ENCODE data around the gene PRSS2. TPM values are rescaled to one million over a fixed set of nuclear protein-coding genes. Genes with fewer than 3 reads are reported as not detected.

PRSS2 gene
- total and polyA plus RNA-seq, 2 donors (not counting 1 experiment from before 2014, with no cell fraction given): not detected

DNA sequence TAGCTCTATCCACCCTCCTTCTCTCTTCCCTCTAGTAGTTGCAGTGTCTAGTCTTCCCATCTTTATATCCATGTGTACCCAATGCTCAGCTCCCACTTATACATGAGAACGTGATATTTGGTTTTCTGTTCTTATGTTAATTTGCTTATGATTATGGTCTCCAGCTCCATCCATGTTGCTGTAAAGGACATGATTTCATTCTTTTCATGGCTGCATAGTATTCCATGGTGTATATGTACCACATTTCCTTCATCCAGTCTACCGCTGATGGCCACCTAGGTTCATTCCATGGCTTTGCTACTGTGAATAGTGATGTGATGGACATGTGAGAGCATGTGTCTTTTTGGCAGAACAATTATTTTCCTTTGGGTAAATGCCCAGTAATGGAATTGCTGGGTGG lies 6.5 kb downstream of the PRSS2 start:
- H3K4me2 ChIP-seq (replicated peaks; ENCODE audit: low read depth, low read length, poor library complexity, severe bottlenecking): no peak overlapping the region
- Mint-ChIP-seq H3K27ac (no peak overlapping the region), H3K4me1 (peaks cover 5% of the 10 kb centered on the region), H3K27me3 (peaks cover 3% of the 10 kb centered on the region), H3K9me3 (ENCODE audit: insufficient read depth) (no peaks in the 10 kb centered on the region), H3K4me3 (no peak overlapping the region)
- H3K9ac ChIP-seq (ENCODE audit: low read length): no peak overlapping the region
- H3K27ac ChIP-seq (ENCODE audit: low read length in 2 of 2): no peak overlapping the region
- H3K36me3 ChIP-seq (replicated peaks in 1 of 2; ENCODE audit: control extremely low read depth in 1 of 2, control insufficient read depth in 1 of 2, extremely low read depth in 1 of 2, insufficient read depth in 2 of 2, low read length in 1 of 2): no peaks in the 10 kb centered on the region
- intact Hi-C loops (cut with micrococcal nuclease): no loop called here
- WGBS (ENCODE audit: insufficient coverage): no CpG with 5 or more reads among the region's 2 CpGs
- H2AFZ ChIP-seq (ENCODE audit: insufficient read depth, low read depth, low read length, poor library complexity, severe bottlenecking): no peak overlapping the region
- H3K4me3 ChIP-seq (ENCODE audit: control extremely low read depth in 1 of 5, extremely low read depth in 1 of 5, insufficient read depth in 1 of 5, low read depth in 2 of 5, low read length in 4 of 5): no peak overlapping the region
- no peaks in the 10 kb centered on the region for H3K4me1 ChIP-seq (ENCODE audit: control insufficient read depth in 2 of 2, insufficient read depth in 2 of 2, low read length in 2 of 2)
- no peak for ATAC-seq (ENCODE audit: low read depth)
- ChIA-PET POLR2A (no interaction called here), CTCF (interaction anchor here (0.7 to 32.8 kb wide), 2 partner anchors 12 to 33 kb away, joined by 3 to 1138 read pairs; no protein-coding TSS in a partner anchor)
- no peak for DNase-seq
- H3K9me3 ChIP-seq (ENCODE audit: control extremely low read depth in 1 of 3, control insufficient read depth in 2 of 3, insufficient read depth in 1 of 3, low read length in 2 of 3): no peaks in the 10 kb centered on the region
- H3K79me2 ChIP-seq (ENCODE audit: control insufficient read depth, insufficient read depth, low read length): no peaks in the 10 kb centered on the region
- TF ChIP-seq EZH2 (IDR thresholded peaks at IDR 0.05; ENCODE audit: borderline replicate concordance, insufficient read depth, low read depth, low read length, poor library complexity, severe bottlenecking): no peak
- TF ChIP-seq, protein P1, sequence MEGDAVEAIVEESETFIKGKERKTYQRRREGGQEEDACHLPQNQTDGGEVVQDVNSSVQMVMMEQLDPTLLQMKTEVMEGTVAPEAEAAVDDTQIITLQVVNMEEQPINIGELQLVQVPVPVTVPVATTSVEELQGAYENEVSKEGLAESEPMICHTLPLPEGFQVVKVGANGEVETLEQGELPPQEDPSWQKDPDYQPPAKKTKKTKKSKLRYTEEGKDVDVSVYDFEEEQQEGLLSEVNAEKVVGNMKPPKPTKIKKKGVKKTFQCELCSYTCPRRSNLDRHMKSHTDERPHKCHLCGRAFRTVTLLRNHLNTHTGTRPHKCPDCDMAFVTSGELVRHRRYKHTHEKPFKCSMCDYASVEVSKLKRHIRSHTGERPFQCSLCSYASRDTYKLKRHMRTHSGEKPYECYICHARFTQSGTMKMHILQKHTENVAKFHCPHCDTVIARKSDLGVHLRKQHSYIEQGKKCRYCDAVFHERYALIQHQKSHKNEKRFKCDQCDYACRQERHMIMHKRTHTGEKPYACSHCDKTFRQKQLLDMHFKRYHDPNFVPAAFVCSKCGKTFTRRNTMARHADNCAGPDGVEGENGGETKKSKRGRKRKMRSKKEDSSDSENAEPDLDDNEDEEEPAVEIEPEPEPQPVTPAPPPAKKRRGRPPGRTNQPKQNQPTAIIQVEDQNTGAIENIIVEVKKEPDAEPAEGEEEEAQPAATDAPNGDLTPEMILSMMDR (IDR thresholded peaks at IDR 0.05): no peak
- no peaks in the 10 kb centered on the region for H4K20me1 ChIP-seq (ENCODE audit: control insufficient read depth, insufficient read depth, low read length, poor library complexity, severe bottlenecking)
- H3K27me3 ChIP-seq (replicated peaks in 1 of 4; ENCODE audit: control extremely low read depth in 1 of 4, control insufficient read depth in 3 of 4, insufficient read depth in 4 of 4, low read length in 3 of 4): no peaks in the 10 kb centered on the region
